Measurements from ENCODE around the gene KIAA0825. TPM values are rescaled to one million over a fixed set of nuclear protein-coding genes. Genes with fewer than 3 reads are reported as not detected.

Gene KIAA0825, protein sequence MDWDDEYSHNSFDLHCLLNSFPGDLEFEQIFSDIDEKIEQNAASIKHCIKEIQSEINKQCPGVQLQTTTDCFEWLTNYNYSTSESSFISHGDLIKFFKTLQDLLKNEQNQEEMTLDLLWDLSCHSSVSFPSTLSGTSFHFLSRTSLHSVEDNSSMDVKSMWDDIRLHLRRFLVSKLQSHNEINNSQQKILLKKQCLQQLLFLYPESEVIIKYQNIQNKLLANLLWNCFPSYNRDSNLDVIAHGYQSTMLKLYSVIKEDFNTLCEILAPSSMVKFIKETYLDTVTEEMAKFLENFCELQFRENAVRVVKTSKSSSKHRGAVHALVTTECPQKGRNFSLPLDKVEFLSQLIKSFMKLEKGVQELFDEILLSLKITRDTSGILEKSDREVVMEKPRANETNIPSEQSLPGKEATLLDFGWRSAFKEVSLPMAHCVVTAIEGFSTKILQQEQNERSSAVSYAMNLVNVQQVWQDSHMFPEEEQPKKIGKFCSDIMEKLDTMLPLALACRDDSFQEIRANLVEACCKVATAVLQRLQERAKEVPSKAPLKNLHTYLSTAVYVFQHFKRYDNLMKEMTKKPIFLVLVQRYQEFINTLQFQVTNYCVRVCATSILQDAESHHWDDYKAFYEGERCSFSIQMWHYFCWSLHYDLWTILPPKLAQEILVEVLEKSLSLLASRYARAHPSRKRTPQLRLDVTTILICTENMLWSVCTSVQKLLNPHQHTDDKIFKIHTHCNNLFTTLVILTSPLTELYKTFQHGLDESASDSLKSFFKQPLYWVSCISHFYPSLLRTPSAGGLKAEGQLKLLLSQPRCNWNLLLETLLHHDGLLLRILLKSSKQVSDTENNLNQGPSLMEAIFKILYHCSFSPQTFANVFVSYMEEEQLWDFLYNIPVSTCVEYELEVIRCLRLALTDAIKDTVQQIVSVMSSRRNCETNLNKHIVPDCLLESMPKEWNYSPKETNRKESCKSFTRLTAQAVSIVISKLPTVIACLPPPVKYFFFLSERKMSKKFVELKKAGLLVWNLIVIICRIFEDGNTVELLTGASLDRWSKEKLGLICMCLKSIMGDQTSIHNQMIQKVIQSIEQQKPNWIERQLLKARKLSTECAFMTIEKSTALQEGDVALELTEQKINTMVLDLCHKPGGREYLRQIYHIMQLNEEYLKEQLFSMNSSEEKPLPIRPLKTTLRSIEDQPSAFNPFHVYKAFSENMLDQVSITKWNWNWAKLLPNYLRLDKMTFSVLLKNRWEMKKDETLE (N-terminal part only)
- 1 to 10 TPM; 4.7 to 5.8 (median 5.0) TPM for total RNA-seq

DNA sequence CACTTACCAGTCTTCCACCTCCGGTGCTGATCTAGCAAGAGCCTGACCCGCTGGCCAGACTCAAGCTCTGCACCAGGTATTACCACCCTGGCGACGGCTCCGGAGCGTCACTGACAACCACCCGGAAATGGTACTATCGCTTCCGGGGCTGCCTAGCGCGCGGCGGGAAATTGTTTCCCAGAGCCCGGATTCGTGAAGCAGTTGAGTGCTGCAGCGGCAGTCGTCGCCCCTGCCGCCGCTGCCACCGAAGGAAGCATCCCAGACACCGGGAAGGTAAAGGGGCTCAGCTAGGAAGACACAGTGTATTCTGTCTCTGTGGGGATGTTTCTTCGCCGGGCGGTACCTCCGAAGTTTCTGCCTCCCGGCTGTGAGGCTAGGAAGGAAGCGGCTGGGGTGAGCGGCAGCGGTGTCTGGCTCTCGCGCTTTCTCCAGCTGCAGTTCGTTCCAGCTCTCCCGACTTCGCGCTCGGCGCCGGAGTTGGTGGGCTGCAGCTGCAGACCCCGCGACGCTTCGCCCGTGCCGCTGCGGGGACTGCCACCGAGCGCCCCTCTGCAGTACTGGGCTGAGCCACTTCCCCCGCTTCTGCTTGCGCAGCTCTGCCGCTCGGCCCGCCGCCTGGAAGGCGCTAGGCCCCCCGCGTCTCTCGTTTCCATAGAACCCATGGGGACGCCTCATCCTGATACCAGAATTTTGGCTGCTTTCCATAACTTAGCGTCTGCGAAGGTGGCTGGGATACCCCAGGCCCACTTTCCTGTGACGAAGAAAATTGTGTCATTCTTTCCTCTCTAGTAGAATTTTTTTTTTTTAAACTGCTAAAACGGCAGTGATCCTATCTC lies at the start of gene KIAA0825, which contains the start of gene SLF1:
Gene KIAA0825 (minus strand): TSS at position 112 of the 836 bp plus-strand sequence. CDS start 81,478 bp downstream, outside the sequence.
Gene SLF1 (plus strand): TSS at position 177 of the 836 bp plus-strand sequence. CDS start 10,142 bp downstream, outside the sequence.
- TF ChIP-seq, protein P1, sequence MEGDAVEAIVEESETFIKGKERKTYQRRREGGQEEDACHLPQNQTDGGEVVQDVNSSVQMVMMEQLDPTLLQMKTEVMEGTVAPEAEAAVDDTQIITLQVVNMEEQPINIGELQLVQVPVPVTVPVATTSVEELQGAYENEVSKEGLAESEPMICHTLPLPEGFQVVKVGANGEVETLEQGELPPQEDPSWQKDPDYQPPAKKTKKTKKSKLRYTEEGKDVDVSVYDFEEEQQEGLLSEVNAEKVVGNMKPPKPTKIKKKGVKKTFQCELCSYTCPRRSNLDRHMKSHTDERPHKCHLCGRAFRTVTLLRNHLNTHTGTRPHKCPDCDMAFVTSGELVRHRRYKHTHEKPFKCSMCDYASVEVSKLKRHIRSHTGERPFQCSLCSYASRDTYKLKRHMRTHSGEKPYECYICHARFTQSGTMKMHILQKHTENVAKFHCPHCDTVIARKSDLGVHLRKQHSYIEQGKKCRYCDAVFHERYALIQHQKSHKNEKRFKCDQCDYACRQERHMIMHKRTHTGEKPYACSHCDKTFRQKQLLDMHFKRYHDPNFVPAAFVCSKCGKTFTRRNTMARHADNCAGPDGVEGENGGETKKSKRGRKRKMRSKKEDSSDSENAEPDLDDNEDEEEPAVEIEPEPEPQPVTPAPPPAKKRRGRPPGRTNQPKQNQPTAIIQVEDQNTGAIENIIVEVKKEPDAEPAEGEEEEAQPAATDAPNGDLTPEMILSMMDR (IDR thresholded peaks at IDR 0.05; ENCODE audit: low read depth): no peak

DNA sequence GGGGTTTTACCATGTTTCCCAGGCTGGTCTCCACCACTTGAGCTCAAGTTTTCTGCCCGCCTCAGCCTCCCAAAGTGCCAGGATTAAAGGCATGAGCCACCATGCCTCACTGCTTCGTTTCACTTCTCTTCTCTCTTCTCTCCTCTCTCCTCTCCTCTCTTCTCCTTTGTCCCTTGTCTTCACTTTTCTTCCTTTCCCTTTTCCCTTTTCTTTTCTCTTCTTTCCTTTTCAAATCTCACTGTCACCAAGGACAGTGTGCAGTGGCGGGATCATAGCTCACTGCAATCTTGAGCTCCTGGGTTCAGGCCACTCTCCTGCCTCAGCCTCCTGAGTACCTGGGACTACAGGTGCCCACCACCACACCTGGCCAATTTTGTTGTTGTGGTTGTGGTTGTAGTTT lies 49.5 kb upstream of the KIAA0825 start:
- TF ChIP-seq, protein P1 (IDR thresholded peaks at IDR 0.05; ENCODE audit: low read depth): no peak

DNA sequence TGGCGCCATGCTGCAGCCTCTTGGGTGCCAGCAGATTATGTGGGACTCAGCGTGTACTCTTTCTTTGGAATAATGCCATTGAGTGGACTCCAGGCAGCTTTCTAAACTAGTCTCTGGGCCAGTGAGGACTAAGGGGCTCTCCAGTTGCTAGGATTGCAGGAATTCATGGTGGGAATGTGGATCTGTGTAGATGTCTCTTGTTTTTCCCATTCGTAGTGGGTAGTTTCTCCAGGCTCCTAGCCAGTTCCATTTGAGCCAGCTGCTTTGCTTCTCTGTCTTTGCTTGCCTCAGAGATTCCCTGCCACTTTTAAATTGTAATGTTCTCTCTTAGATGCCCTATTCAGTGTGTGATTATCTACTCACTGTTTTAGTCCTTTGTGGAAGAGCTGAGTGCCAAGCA lies 42.7 kb upstream of the KIAA0825 start:
- TF ChIP-seq, protein P1 (IDR thresholded peaks at IDR 0.05; ENCODE audit: low read depth): no peak

DNA sequence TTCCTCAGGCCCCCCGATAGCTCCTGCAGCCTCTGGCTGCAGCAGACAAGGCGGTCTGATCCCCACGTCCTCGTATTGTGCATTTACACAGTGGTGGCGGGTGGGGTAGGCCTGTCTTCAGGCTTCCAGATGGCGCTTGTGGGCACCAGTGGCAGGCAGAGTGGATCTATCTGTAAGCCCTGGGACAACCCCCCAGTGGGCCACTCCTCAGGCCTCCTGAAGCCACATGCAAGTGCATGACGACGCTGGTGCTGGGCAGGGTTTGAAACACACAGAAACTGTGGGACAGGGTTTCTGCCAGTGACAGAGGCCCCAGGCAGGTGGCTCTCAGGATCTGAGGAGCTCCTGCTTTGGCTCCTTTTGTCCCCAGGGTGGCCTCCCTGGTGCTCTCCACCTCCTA lies 42.1 kb upstream of the KIAA0825 start:
- TF ChIP-seq, protein P1 (IDR thresholded peaks at IDR 0.05; ENCODE audit: low read depth): no peak

DNA sequence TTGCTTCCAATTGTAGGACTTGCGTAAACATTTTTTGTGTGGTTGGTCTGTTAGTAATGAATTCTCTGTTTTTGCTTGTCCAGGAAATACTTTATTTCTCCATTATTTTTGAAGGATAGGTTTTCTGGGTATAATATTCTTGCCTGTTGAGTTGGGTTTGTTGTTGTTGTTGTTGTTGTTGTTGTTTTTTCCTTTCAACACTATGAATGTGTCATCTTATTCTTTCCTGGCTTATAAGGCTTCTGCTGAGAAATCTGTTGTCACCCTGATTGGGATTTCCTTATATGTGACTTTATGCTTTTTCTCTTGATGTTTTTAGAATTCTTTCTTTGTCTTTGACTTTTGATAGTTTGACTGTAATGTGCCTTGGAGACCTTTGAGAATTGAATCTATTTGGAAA lies 39.9 kb upstream of the KIAA0825 start:
- TF ChIP-seq, protein P1 (IDR thresholded peaks at IDR 0.05; ENCODE audit: low read depth): no peak

DNA sequence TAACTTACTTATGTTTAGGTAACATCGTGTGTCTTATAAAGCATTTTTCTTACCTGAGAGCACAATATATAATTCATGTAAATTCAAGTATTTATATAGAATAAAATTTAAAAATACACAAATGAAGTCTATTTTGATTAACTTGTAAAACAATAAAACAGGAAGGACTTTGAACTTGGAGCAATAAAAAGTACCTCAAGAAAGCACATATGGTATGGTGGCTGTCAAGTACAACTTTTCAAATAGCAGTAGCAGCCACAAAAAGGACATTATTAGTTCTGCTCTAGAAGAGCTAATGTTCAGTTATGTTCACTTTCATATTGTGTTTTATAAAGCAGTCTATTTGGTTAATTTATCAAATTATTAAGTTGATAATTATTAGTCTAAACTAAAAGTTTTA lies 31.5 kb upstream of the KIAA0825 start:
- TF ChIP-seq, protein P1 (IDR thresholded peaks at IDR 0.05; ENCODE audit: low read depth): no peak

Data from subcutaneous adipose tissue (tissue), 4 donors.